ENCODE results near the gene INHBB.

Gene INHBB

DNA sequence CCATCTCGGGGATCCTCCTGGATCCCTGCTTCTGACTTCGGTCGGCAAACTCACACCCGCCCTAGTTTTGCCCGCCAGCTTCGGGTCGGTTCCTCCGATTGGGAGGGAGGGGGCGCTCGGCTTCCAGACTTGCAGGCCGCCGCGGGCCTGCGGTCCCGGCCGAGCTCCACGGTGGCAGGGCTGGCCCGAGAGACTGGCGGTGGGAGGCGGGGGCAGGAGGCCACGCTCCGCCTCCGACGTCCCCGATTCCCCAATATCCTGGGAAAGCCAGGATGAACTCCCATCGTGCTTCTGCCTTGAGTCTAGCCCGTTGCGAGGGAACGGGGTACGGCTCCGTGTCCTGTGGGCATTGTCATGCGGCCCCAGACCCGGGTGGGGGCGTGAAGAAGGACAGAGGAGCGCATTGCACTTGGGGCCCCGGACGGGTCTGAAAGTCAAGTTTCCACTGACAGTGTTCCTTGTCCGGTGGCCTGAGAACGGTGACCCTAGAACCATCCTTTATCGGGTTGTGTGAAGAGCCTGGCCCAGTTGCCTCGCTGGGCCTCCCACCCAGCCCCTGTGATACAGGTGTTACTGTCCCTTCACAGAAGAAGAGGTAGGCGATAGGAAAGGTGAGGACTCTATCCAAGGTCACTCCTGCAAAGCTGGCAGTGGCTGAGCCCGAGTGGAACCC, 2.4 kb upstream of the INHBB start:
- FAIRE-seq: no peak

DNA sequence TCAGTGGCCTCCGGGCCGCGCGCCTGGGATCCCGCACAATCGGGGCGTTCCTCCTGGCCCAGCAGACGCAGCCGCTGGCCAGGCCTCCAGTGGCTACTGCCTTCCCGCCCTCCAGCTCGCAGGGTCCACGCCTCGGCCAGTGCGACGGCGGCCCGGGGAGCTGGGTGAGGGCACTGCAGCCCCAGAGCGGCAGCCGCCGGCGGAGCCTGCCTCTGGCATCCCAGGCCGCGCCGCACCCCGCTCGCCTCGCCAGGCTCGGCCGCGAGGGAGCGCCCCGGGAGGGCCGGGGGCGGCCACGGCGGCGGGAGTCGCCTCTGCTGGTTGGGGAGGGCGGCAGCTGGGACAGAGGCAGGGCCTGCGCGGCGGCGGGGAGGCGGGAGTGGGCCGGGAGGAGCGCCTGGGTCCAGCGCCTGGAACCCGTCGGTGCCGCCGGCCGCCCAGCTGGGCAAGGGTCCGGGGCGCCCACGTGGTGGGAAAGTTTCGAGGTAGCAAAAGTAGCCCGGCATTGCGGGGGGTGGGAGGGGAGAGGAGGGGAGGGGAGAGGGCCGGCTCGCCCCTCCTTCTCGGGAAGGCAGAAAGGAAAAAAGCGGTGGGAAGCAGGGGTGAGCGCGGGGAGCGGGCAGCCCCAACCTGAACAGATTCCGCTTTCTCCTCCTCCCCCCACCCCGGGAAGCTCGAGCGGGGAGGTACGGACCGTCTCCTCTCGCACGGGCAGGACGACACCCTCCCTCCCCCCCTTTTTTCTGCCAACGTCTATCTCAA, 1.5 kb upstream of the INHBB start:
- FAIRE-seq: no peak

DNA sequence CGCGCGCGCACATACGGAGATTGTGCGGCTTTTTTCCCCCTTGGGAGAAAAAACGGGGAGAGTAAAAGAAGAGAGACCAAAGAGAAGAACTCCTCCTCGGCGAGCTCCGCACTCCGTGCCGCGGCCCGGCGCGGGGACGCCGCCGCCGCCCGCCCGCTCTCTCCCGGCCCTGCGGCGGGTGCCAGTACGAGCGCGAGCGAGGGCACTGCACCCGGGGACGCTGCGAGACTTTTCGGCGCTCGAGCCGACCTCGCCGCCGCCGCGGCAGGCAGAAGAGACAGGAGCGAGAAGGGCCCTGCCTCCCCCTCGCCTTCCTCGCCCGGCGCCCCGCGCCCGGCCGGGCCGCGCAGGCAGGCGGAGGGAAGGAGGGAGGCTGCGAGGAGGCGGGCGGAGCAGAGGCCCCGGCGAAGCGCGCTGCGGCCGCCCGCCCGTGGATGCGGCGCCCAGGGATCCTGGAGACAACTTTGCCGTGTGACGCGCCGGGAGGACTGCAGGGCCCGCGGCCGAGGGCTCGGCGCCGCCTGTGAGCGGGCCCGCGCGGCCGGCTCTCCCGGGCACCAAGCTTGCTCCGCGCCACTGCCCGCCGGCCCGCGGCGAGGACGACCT, 857 bp upstream of the INHBB start:
- no peak for FAIRE-seq

DNA sequence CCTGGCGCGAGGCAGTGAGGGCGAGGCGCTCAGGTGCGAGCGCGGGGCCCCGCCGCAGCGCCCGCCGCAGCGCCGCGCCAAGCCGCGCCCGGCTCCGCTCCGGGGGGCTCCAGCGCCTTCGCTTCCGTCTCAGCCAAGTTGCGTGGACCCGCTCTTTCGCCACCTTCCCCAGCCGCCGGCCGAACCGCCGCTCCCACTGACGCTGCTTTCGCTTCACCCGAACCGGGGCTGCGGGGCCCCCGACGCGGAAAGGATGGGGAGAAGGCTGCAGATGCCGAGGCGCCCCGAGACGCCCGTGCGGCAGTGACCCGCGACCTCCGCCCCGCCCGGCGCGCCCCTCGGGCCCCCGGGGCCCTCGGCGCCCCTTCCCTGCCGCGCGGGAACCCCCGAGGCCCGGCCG, 328 bp upstream of the INHBB start:
- FAIRE-seq: no peak

DNA sequence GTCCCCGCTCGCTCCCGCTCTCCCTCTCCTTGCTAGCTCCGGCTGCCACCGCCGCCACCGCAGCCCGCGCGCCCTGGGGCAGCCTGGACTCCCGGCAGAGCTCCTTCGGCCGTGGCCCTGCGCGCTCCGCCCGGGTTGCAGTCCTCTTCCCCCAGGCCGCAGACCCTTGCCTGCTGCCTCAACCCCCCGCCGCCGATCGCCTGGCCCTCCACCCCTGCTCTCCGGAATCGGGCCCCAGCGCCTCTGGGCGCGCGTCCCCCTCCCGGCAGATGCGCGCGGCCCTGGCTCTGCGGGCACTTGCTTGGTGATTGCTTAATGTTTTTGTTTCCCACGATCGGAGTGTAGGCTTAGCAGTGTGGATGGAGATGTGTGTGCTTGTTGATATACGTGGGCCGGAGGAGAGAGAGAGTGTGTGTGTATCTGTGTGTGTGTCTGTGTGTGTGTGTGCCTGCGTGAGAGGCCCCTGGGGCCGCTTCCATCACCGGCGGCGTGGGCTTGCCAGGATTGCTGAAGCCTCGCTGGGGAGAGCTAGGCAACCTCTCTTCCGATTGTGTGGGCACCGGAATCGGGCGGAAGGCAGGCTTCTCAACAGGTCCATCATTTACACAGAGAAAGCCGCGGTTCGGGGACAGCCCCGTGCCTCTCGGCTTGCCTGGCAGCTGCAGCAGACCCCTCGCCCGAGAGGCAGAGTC, 877 bp downstream of the INHBB start:
- no peak for FAIRE-seq

DNA sequence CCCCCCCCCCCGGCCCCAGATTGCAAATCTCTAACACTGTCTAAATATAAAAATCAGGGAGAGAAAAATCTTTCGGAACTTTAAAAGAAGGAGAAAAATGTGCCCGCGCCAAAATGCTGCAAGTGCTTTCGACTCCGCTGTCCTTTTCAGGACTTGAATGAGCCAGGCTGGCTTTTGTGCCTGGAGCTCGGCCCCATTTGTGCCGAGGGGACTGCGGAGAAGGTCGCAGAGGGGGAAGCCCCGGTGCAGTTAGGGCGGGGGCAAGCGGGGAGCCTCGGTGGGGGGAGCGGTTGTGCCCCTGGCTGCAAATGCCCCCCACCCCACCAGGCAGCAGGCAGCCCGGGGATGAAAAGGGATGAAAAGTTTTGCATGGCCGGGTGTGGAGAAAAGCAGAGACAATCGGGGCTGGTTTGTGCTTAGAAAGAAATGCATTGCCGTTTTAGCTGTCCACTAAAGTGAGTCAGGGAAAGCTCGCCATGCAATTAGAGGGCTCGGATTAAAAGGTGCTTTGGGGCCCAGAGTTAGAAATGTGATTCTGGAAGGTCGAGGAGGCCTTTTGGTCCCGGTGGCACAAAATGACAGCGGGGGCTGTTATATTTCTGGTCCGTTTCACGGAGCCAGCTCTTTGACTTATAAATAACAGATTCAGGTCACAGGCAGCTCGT, 1.6 kb downstream of the INHBB start:
- FAIRE-seq: no peak

DNA sequence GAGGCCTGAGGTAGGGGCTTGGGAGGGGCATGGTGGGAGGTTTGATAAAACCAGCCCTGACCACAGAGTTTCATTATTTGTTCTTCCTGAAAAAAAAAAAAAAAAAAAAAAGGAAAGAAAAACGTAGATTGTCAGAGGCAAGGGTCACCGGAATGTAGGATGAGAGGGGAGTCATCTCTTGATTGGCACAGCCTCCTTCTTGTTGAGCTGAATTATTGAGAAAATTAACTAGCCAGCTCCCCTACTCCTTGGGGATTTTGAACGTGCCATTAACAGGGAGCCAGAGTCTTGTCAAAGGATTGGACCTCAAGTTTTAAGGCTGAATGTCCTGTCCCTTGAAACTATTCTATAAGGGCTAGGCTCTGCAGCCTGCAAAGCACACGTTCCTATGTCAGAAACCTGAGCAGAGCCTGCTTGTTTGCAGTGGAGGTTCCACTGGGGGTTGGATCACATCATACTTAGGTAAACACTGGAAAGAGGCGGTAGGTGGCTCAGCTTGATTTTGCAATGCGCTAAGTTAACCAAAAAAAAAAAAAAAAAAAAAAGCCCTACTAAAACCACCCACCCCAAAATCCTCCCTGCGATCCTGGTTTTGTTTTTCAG, 2.3 kb downstream of the INHBB start:
- no peak for FAIRE-seq

DNA sequence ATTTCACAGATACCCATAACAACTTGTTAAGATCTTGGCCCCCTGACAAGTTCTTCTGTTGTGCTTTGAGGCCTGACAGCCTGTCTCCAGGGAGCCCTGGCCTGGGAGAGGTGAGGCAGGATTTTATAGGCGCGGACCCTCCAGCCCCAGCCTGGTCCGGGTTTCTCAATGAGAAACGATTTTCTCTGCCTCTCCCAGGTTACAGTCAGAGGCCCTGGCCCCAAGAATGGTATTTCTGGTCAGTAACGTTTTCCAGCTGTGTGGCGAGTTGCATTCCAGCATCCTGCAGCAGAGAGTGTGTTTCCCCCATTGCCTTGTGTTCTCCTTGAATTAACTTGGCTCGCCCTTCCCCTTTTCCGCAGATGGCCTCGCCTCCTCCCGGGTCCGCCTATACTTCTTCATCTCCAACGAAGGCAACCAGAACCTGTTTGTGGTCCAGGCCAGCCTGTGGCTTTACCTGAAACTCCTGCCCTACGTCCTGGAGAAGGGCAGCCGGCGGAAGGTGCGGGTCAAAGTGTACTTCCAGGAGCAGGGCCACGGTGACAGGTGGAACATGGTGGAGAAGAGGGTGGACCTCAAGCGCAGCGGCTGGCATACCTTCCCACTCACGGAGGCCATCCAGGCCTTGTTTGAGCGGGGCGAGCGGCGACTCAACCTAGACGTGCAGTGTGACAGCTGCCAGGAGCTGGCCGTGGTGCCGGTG, 3.0 kb downstream of the INHBB start:
- no peak for FAIRE-seq

DNA sequence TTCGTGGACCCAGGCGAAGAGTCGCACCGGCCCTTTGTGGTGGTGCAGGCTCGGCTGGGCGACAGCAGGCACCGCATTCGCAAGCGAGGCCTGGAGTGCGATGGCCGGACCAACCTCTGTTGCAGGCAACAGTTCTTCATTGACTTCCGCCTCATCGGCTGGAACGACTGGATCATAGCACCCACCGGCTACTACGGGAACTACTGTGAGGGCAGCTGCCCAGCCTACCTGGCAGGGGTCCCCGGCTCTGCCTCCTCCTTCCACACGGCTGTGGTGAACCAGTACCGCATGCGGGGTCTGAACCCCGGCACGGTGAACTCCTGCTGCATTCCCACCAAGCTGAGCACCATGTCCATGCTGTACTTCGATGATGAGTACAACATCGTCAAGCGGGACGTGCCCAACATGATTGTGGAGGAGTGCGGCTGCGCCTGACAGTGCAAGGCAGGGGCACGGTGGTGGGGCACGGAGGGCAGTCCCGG, 3.5 kb downstream of the INHBB start:
- FAIRE-seq: no peak

DNA sequence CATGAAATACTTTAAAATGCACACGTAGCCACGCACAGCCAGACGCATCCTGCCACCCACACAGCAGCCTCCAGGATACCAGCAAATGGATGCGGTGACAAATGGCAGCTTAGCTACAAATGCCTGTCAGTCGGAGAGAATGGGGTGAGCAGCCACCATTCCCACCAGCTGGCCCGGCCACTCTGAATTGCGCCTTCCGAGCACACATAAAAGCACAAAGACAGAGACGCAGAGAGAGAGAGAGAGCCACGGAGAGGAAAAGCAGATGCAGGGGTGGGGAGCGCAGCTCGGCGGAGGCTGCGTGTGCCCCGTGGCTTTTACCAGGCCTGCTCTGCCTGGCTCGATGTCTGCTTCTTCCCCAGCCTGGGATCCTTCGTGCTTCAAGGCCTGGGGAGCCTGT, 4.1 kb downstream of the INHBB start:
- FAIRE-seq: no peak

DNA sequence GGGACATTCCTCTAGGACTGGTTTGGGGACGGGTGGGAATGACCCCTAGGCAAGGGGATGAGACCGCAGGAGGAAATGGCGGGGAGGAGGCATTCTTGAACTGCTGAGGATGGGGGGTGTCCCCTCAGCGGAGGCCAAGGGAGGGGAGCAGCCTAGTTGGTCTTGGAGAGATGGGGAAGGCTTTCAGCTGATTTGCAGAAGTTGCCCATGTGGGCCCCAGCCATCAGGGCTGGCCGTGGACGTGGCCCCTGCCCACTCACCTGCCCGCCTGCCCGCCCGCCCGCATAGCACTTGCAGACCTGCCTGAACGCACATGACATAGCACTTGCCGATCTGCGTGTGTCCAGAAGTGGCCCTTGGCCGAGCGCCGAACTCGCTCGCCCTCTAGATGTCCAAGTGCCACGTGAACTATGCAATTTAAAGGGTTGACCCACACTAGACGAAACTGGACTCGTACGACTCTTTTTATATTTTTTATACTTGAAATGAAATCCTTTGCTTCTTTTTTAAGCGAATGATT, 4.9 kb downstream of the INHBB start:
- FAIRE-seq: no peak

DNA sequence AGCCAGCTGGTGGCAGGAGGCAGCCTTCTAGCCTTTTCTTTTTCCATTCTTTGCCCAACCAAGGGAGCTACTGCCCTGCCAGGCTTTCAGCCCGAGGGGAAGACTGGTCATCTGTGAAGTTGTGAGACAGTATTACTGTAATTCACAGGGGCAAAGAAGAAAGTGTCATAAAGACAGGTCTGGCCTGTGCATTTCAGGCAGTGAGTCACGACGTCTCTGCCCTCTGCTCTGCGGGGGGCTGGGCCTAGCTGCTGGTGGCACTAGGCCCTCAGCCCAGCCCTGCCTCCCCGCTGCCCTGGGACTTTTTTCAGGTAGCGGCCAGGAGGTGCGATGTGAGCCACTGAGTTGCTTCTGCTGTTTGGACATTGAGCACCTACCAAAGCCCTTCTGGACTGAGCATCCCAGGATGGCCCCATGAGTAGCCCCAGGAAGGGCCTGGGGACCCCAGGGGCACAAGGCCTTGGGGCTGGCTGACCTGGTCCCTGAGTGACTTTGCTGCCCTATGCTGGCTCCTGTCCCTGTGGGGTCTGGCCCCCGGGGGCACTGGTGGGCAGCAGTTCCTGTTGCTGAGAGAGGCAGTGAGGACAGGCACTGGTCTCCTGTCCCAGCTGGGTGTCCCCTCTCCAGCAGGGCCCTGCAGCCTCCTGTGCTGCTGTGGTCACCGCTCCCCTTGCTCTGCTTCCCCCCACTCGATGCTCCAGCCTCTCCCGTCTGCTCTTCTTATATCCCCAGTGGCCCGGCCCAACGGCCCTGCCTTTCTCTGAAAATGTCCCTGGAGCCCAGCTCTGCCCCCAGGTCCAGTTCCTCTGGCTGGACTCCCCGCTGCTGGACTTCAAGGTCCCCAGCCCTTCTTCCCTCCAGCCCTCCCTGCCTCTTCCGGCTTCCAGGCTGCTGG, 7.0 kb downstream of the INHBB start:
- no peak for FAIRE-seq

DNA sequence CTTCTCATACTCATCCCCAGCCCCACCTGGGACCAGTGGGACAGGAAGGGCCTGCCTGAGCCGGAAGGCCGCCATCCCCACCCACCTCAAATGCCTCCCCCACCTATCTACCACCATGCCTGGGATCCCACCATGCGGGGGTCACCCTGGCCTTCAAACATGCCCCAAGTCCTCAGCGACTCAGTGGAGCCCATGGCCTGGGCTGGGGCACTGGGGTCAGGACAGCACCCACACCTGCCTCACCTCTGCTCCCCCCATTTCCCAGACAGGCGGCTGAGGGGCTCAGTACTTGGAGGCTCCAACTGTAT, 7.6 kb downstream of the INHBB start:
- FAIRE-seq: no peak

DNA sequence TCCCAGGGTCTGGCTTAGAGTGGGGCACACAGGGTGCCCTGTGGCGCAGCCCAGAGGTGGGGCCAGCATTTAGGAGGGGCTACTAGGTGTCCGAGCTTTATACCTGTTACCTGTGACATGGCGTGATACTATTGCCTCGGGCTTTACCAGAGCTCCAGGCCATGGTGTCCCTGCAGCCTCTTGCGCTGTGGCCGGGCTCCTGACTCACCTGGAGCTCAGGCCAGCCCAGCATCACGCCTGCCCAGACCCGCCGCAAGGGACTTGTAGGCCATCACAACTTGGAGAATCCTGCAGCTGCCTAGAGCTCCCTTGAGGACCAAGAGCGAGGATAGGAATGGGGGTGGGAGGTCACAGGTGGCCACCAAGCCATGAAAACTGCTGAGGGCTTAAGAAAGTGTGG, 8.0 kb downstream of the INHBB start:
- FAIRE-seq: no peak

DNA sequence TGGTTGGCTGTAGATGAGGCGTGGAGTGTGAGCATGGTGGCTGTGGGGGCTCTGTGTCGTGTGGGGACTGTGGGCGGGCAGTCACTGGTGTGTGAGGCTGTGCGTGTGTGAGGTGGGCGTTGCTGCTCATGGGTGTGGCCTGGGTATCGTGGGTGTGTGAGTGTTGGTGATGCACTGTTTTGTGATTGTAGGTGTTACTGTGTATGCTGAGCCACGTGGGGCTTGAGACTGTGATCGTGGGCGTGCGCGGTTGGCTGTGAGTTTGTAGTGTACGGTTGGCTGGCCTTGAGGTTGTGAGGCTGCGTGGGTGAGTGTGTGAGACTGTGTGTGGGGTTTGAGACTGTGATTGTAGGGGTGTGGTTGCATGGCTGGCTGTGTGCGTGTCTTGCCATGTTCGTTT, 8.5 kb downstream of the INHBB start:
- no peak for FAIRE-seq

DNA sequence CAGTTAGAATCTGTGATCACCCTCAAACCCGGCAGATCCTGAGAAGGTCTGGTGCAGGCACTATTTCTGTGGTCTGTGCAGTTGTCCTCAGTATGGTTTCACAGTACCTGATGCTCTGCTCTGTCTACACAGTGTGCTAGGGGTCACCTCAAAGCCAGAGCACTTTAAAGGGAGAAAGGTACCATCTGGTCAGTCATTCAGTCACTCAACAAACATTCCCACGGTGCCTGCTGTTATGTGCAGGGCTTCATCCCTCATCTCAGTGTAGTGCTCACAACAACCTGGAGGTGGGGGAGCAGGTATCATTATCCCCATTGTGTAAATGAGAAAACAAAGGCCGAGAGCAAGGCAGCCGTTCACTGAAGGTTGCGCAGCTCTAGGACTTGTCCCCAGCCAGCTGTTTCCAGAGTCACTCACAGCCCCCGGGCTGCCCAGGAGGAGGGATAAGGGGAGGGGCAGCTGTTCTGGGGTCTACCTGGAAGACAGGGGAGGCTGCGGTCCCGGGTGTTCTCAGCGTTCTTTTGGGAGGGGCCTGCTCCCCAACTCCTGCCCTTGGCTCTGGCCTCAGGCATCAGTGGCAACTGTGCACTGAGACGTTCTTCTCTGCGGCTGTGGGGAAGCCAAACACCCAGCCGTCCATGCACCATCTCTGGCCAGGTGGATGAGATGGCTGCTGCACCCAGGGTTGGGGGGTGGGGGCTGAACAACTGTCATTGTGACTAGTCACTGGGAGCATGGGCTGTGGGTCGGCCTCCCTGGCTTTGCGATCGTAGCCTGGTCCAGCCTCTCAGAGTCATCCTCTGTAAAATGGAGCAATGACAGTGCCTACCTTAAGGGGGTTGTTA, 9.2 kb downstream of the INHBB start:
- FAIRE-seq: no peak

DNA sequence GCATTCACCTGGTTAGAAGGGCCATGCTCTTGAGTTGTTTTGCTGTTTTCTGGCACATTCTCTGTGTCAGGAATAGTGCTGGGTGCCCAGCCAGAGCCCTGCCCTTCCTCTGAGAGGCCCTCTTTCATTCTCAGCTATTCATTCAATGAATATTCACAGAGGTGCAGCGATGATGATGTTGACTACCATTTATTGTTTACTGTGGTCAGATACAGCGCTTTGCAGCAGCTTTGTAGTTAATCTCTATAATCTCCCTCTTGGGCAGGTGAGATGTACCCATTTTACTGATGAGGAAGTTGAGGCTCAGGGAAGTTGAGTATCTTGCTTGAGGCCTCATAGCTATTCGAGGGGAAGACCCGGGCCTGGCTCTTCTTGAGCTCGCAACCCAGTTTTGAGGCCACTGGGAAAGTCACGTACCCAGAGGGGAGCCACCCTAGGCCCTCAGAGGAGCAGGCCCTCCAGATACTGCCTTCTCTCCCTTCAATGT, 9.9 kb downstream of the INHBB start:
- no peak for FAIRE-seq

DNA sequence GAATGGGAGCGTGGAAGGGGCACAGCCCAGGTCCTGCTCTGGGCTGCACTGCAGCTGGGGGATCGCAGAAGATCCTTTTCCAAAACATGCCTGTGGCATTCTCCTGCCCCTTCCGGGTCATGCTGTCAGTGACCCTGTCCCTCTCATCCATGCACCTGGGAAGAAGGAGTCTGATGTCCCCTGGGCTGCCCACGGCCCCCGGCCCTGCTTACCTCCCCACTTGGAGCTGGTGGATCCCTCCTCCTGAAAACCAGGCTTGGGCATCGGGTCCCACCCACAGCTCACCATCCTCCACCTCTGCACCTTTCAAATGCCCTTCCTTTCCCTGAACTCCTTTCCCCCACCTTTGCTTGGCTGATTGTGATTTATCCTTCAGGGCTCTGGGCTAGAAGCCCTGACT, 11.8 kb downstream of the INHBB start:
- no peak for FAIRE-seq

DNA sequence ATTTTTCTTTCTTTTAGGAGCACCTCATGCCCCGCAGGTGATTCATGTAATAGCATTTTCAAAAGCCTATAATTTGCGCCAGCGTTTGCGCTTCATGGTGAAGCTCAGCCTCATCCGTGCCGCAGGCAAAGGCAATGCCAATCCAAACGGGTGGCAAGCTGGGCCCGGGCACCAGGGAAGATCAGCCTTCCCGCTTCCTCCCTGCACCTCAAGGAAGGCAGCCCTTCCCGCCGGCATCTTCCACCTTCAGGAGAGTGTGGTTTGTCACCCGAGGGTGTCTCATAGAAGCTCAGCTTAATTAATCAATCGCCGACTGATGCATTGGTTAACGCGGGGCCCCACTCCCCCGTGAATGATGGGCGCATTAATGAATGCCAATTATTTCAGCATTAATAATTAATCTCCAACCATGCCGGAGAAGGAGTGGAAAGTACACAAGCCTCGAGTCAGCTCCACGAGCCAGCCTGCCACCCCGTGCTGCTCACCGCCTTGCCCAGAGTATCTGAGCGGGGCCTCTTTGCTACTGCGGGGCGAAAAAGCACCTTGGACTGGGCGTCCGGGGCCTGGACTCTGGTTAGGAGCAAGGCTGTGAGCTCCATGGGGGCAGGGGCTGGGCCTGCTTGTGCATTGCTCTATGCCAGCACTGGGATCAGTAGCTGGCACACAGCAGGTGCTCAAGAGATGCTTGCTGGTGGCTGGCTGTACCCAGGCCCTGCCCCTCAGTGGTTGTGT, 13.0 kb downstream of the INHBB start:
- FAIRE-seq: no peak

Data from colon (tissue), 2 donors.